Measurements from ENCODE around the gene AEBP1.

The AEBP1 gene

GRCh38 chr7:44106311-44107065, 2.3 kb downstream of the AEBP1 start:
- DNase-seq, result no peak

- DNase-seq, result no peak
These were observed 3.2 kb downstream of the AEBP1 start for GRCh38 chr7:44107116-44107960.

- no peak for DNase-seq
These were observed 4.0 kb downstream of the AEBP1 start for GRCh38 chr7:44107961-44108767.

- DNase-seq, result no peak
These were observed 4.9 kb downstream of the AEBP1 start for GRCh38 chr7:44108768-44109750.

- DNase-seq, result no peak
These were observed 5.8 kb downstream of the AEBP1 start for GRCh38 chr7:44109991-44110390.

- no peak for DNase-seq
These were observed 6.8 kb downstream of the AEBP1 start for GRCh38 chr7:44110719-44111635.

GRCh38 chr7:44111761-44112160, 7.6 kb downstream of the AEBP1 start:
- no peak for DNase-seq

- no peak for DNase-seq
These were observed 8.3 kb downstream of the AEBP1 start for GRCh38 chr7:44112231-44112996.

- no peak for DNase-seq
These were observed 9.0 kb downstream of the AEBP1 start for GRCh38 chr7:44112997-44113763.

- no peak for DNase-seq
These were observed 9.7 kb downstream of the AEBP1 start for GRCh38 chr7:44113764-44114354.

GRCh38 chr7:44114586-44115310, 10.6 kb downstream of the AEBP1 start:
- no peak for DNase-seq

- DNase-seq, result no peak
These were observed 12.1 kb downstream of the AEBP1 start for GRCh38 chr7:44116087-44116788.

- no peak for DNase-seq
These were observed 12.9 kb downstream of the AEBP1 start for GRCh38 chr7:44116789-44117666.

- DNase-seq, result no peak
These were observed 13.8 kb downstream of the AEBP1 start for GRCh38 chr7:44117801-44118429.

GRCh38 chr7:44119829-44120380, 15.8 kb downstream of the AEBP1 start:
- no peak for DNase-seq

- DNase-seq, result no peak
These were observed 16.2 kb downstream of the AEBP1 start for GRCh38 chr7:44120395-44120794.
